ENCODE data around the gene MAPK14. TPM values are rescaled to one million over a fixed set of nuclear protein-coding genes. Genes with fewer than 3 reads are reported as not detected.
"Not testable (repeated sequence)": the region's sequence is repeated elsewhere in the genome, so short reads cannot be mapped to it uniquely, and the experiment has no call there.

Gene MAPK14
- total RNA-seq, 1 experiment from 2014 or later, result 50.8 TPM

DNA sequence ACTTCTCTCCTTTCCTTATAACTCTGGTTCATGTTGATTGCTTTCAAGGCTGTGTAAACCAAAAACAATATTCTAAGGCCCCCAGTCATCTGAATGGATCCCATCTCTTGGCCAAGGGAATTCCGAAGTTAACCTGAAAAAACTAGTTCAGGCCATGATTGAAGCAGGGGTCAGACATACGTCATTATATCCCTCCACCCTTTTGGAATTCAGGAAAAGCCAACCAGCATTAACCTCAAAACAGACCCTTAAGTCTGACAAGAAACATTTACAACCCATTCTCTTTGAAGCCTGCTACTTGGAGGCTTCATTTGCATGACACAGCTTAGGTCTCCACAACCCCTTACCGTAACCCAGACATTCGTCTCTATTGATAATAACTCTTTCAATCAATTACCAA is 42.9 kb upstream of the MAPK14 start:
- intact Hi-C loops (cut with micrococcal nuclease; ENCODE audit: unreplicated experiment), result no loop called here
- TF ChIP-seq, protein P1, sequence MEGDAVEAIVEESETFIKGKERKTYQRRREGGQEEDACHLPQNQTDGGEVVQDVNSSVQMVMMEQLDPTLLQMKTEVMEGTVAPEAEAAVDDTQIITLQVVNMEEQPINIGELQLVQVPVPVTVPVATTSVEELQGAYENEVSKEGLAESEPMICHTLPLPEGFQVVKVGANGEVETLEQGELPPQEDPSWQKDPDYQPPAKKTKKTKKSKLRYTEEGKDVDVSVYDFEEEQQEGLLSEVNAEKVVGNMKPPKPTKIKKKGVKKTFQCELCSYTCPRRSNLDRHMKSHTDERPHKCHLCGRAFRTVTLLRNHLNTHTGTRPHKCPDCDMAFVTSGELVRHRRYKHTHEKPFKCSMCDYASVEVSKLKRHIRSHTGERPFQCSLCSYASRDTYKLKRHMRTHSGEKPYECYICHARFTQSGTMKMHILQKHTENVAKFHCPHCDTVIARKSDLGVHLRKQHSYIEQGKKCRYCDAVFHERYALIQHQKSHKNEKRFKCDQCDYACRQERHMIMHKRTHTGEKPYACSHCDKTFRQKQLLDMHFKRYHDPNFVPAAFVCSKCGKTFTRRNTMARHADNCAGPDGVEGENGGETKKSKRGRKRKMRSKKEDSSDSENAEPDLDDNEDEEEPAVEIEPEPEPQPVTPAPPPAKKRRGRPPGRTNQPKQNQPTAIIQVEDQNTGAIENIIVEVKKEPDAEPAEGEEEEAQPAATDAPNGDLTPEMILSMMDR (conservative IDR thresholded peaks at IDR 0.05; ENCODE audit: low read depth, low read length), result no peak
- TF ChIP-seq EZH2 (IDR thresholded peaks at IDR 0.05; ENCODE audit: borderline replicate concordance, low read depth, low read length, poor library complexity, severe bottlenecking), result no peak
- no peaks in the 10 kb centered on the region for H3K36me3 ChIP-seq (ENCODE audit: insufficient read depth, low read length, poor library complexity, severe bottlenecking)
- H3K27me3 ChIP-seq (replicated peaks; ENCODE audit: insufficient read depth, low read depth, low read length, poor library complexity), result no peaks in the 10 kb centered on the region
- no peak for DNase-seq (ENCODE audit: low spot score)
- no peaks in the 10 kb centered on the region for H3K4me1 ChIP-seq (ENCODE audit: insufficient read depth, low read length, poor library complexity, severe bottlenecking)
- no peak overlapping the region for H3K4me3 ChIP-seq (ENCODE audit: low read depth, low read length, poor library complexity, severe bottlenecking)
- BruUV-seq (replicated peaks), result no TSS peak
- H3K27ac ChIP-seq (ENCODE audit: low read depth, low read length, poor library complexity, severe bottlenecking), result no peak overlapping the region
- ChIA-PET CTCF (no interaction called here), POLR2A (ENCODE audit: low non-redundant PET) (no interaction called here)
- H3K9me3 ChIP-seq (ENCODE audit: low read depth, low read length, poor library complexity, severe bottlenecking), result no peaks in the 10 kb centered on the region

DNA sequence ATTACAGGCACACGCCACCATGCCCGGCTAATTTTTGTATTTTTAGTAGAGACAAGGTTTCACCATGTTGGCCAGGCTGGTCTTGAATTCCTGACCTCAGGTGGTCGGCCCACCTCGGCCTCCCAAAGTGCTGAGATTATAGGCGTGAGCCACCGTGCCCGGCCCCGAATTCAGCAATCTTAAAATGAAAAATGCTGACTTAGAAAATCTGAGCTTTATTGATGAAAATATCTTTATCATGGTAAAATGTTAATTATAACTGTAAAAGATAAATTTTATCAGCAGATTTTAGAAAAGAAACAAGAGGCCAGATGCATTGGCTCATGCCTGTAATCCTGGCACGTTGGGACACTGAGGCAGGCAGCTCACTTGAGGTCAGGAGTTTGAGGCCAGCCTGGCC is 39.6 kb upstream of the MAPK14 start:
- H3K9me3 ChIP-seq (ENCODE audit: low read depth, low read length, poor library complexity, severe bottlenecking); H3K4me3 ChIP-seq (ENCODE audit: low read depth, low read length, poor library complexity, severe bottlenecking); H3K4me1 ChIP-seq (ENCODE audit: insufficient read depth, low read length, poor library complexity, severe bottlenecking); BruUV-seq (replicated peaks); intact Hi-C loops (cut with micrococcal nuclease; ENCODE audit: unreplicated experiment); DNase-seq (ENCODE audit: low spot score); H3K27me3 ChIP-seq (replicated peaks; ENCODE audit: insufficient read depth, low read depth, low read length, poor library complexity); H3K27ac ChIP-seq (ENCODE audit: low read depth, low read length, poor library complexity, severe bottlenecking); POLR2A ChIA-PET (ENCODE audit: low non-redundant PET); CTCF ChIA-PET; H3K36me3 ChIP-seq (ENCODE audit: insufficient read depth, low read length, poor library complexity, severe bottlenecking): not testable (repeated sequence)

DNA sequence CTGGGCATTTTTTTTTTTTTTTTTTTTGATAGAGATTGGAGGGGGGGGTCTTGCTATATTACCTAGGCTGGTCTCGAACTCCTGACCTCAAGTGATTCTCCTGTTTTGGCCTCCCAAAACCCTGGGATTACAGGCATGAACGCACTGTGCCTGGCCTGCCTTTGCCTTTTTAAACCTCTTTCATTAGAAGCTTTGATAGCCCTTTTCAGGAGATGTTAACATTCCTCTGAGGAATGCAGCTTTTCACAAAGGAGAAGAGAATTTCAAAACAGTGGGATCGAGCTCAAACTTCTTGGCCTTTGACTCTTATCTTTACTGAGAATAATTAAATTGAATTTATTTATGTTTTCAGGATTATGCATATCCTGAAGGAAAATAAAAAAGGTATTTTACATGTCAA is 34.5 kb upstream of the MAPK14 start:
- H3K9me3 ChIP-seq (ENCODE audit: low read depth, low read length, poor library complexity, severe bottlenecking), result no peaks in the 10 kb centered on the region
- no TSS peak for BruUV-seq (replicated peaks)
- H3K27ac ChIP-seq (ENCODE audit: low read depth, low read length, poor library complexity, severe bottlenecking), result no peak overlapping the region
- POLR2A ChIA-PET (ENCODE audit: low non-redundant PET), result no interaction called here
- no peaks in the 10 kb centered on the region for H3K36me3 ChIP-seq (ENCODE audit: insufficient read depth, low read length, poor library complexity, severe bottlenecking)
- intact Hi-C loops (cut with micrococcal nuclease; ENCODE audit: unreplicated experiment), result no loop called here
- TF ChIP-seq, protein P1 (conservative IDR thresholded peaks at IDR 0.05; ENCODE audit: low read depth, low read length), result no peak
- TF ChIP-seq EZH2 (IDR thresholded peaks at IDR 0.05; ENCODE audit: borderline replicate concordance, low read depth, low read length, poor library complexity, severe bottlenecking), result no peak
- CTCF ChIA-PET, result no interaction called here
- DNase-seq (ENCODE audit: low spot score), result no peak
- H3K4me1 ChIP-seq (ENCODE audit: insufficient read depth, low read length, poor library complexity, severe bottlenecking), result no peaks in the 10 kb centered on the region
- H3K27me3 ChIP-seq (replicated peaks; ENCODE audit: insufficient read depth, low read depth, low read length, poor library complexity), result no peaks in the 10 kb centered on the region
- no peak overlapping the region for H3K4me3 ChIP-seq (ENCODE audit: low read depth, low read length, poor library complexity, severe bottlenecking)

DNA sequence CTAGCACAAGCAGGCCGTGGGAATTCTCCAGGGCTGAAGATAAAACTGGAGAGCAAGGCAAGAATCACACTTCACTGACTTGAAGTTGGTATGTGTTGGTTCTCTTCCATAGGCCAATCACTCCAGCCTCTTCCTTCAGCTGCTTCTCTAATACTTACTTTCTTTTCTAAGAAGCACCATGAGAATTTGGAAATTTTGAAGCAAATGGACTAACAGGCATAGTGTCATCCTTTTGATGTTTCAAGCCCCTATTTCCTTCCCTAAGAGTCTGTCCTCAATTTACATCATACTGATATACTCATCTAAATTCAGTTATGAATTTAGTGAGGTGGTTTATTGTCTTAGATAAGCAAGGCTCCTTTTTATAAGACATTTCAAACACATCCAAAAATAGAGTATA is 27.2 kb upstream of the MAPK14 start:
- POLR2A ChIA-PET (ENCODE audit: low non-redundant PET), result interaction anchor here (0.6 kb wide), 1 partner anchor 54 kb away, joined by 3 read pairs; no protein-coding TSS in a partner anchor

More for the DNA sequence above, 27.2 kb upstream of the MAPK14 start:
- Histone ChIP-seq H3K27me3 (replicated peaks; ENCODE audit: insufficient read depth, low read depth, low read length, poor library complexity) (no peaks in the 10 kb centered on the region), H3K4me1 (ENCODE audit: insufficient read depth, low read length, poor library complexity, severe bottlenecking) (no peaks in the 10 kb centered on the region), H3K9me3 (ENCODE audit: low read depth, low read length, poor library complexity, severe bottlenecking) (no peaks in the 10 kb centered on the region), H3K27ac (ENCODE audit: low read depth, low read length, poor library complexity, severe bottlenecking) (no peak overlapping the region), H3K4me3 (ENCODE audit: low read depth, low read length, poor library complexity, severe bottlenecking) (no peak overlapping the region), H3K36me3 (ENCODE audit: insufficient read depth, low read length, poor library complexity, severe bottlenecking) (no peaks in the 10 kb centered on the region)
- BruUV-seq (replicated peaks), result no TSS peak
- TF ChIP-seq, protein P1 (conservative IDR thresholded peaks at IDR 0.05; ENCODE audit: low read depth, low read length), result no peak
- no peak for TF ChIP-seq EZH2 (IDR thresholded peaks at IDR 0.05; ENCODE audit: borderline replicate concordance, low read depth, low read length, poor library complexity, severe bottlenecking)
- CTCF ChIA-PET, result no interaction called here
- no peak for DNase-seq (ENCODE audit: low spot score)
- intact Hi-C loops (cut with micrococcal nuclease; ENCODE audit: unreplicated experiment), result no loop called here

Data from A673 (cell line).